HL-60 (cell line): ENCODE measurements around the gene FZR1.

Experiments used
- CTCF ChIP-seq: IDR thresholded peaks from one replicate; pipeline ENCODE4 v1.5.1; 2011; ENCODE audit warnings: low read length, control low read depth, inconsistent platforms; ENCODE audit not compliant: insufficient read depth
- GABPA ChIP-seq: IDR thresholded peaks from 2 replicates; pipeline ENCODE4 v1.6.1; 2012; ENCODE audit warnings: low read depth
- POLR2AphosphoS5 ChIP-seq: IDR thresholded peaks from 2 replicates; pipeline ENCODE4 v1.6.1; 2012; ENCODE audit warnings: low read depth
- SPI1 ChIP-seq: IDR thresholded peaks from 2 replicates; pipeline ENCODE4 v1.6.1; 2012; ENCODE audit warnings: low read depth, mild to moderate bottlenecking, borderline replicate concordance
- TF ChIP-seq, protein P1 (sequence below): IDR thresholded peaks from 2 replicates; pipeline ENCODE4 v1.6.1; 2012; ENCODE audit warnings: low read depth; ENCODE audit not compliant: insufficient replicate concordance

DNA sequence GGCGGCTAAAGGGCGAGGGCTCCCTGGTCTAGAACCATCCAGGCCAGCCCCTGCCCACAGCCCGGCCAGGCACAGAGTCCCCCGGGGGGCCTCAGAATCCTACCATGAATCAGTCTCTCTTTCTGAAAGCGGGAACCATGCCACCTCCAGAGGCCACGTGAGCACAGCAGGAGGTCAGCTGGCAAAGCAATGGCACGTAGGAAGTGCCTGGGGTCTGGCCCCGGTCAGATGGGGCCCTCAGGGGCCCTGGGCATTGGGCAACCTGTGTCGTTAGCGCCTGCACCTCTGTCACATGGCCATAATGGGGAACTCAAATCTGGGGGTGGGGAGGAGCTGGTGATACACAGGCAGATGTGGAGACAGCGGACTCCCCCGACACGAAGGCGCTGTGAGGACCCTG is 42.5 kb downstream of the FZR1 start:
- TF ChIP-seq CTCF, result no peak
- TF ChIP-seq, protein P1, sequence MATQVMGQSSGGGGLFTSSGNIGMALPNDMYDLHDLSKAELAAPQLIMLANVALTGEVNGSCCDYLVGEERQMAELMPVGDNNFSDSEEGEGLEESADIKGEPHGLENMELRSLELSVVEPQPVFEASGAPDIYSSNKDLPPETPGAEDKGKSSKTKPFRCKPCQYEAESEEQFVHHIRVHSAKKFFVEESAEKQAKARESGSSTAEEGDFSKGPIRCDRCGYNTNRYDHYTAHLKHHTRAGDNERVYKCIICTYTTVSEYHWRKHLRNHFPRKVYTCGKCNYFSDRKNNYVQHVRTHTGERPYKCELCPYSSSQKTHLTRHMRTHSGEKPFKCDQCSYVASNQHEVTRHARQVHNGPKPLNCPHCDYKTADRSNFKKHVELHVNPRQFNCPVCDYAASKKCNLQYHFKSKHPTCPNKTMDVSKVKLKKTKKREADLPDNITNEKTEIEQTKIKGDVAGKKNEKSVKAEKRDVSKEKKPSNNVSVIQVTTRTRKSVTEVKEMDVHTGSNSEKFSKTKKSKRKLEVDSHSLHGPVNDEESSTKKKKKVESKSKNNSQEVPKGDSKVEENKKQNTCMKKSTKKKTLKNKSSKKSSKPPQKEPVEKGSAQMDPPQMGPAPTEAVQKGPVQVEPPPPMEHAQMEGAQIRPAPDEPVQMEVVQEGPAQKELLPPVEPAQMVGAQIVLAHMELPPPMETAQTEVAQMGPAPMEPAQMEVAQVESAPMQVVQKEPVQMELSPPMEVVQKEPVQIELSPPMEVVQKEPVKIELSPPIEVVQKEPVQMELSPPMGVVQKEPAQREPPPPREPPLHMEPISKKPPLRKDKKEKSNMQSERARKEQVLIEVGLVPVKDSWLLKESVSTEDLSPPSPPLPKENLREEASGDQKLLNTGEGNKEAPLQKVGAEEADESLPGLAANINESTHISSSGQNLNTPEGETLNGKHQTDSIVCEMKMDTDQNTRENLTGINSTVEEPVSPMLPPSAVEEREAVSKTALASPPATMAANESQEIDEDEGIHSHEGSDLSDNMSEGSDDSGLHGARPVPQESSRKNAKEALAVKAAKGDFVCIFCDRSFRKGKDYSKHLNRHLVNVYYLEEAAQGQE, result peak; percentile 33
- TF ChIP-seq POLR2AphosphoS5, result peak; percentile 82
- peak; percentile 90 for TF ChIP-seq SPI1
- TF ChIP-seq GABPA, result 0 out of 2 replicates have a peak, but pooled peaks have one; percentile 18
